ENCODE data around the gene GARNL3. TPM values are rescaled to one million over a fixed set of nuclear protein-coding genes. Genes with fewer than 3 reads are reported as not detected.
A peak's percentile ranks its signal among the peaks of the same experiment; 100 is the strongest.

The GARNL3 gene
- total and polyA plus RNA-seq, 2 of the 13 experiments (the other 11 are each of a cell fraction or from before 2014, with no cell fraction given): 3.9 to 11.0 TPM

GRCh38 chr9:127397646-127398274, 133.2 kb downstream of the GARNL3 start (continued):
- TF ChIP-seq GLMP (CRISPR knock-in tag; IDR thresholded peaks at IDR 0.05; ENCODE audit: borderline replicate concordance) (no peak), NFE2L1 (CRISPR knock-in tag; IDR thresholded peaks at IDR 0.05; ENCODE audit: borderline replicate concordance) (no peak), ZNF800 (CRISPR knock-in tag; IDR thresholded peaks at IDR 0.05) (0 out of 2 replicates have a peak, but pooled peaks have one; percentile 40), GPBP1L1 (CRISPR knock-in tag; IDR thresholded peaks at IDR 0.05) (no peak), BRCA1 (CRISPR knock-in tag; IDR thresholded peaks at IDR 0.05) (no peak), THAP11 (CRISPR knock-in tag; IDR thresholded peaks at IDR 0.05) (0 out of 2 replicates have a peak, but pooled peaks have one; percentile 30), RFXANK (CRISPR knock-in tag; IDR thresholded peaks at IDR 0.05) (no peak), ZNF709 (CRISPR knock-in tag; IDR thresholded peaks at IDR 0.05) (no peak), KIAA2018 (CRISPR knock-in tag; IDR thresholded peaks at IDR 0.05; ENCODE audit: borderline replicate concordance) (no peak), ZNF570 (CRISPR knock-in tag; IDR thresholded peaks at IDR 0.05; ENCODE audit: borderline replicate concordance) (no peak), ZNF580 (CRISPR knock-in tag; IDR thresholded peaks at IDR 0.05; ENCODE audit: borderline replicate concordance, low read depth) (no peak), ZNF770 (CRISPR knock-in tag; IDR thresholded peaks at IDR 0.05) (no peak)
